Muscle layer of duodenum (tissue), 2 donors: Measurements from ENCODE around the gene ADAD1.

ENCODE experiments used
- H3K27ac ChIP-seq: one replicate; pipeline ENCODE4 v1.7.0; 2013; ENCODE audit warnings: mild to moderate bottlenecking, low read length
- H3K27me3 ChIP-seq: one replicate; pipeline ENCODE4 v1.7.0; 2013; ENCODE audit warnings: low read depth, mild to moderate bottlenecking, control low read depth, low read length
- H3K36me3 ChIP-seq, 2 donors: one replicate each; pipeline ENCODE4 v1.7.0; 2013; ENCODE audit warnings: low read length in 2 of 2, control low read depth in 1 of 2, mild to moderate bottlenecking in 1 of 2; ENCODE audit not compliant: insufficient read depth in 2 of 2, control insufficient read depth in 1 of 2
- H3K4me1 ChIP-seq, 2 donors: one replicate each; pipeline ENCODE4 v1.7.0; 2013; ENCODE audit warnings: low read length in 2 of 2, mild to moderate bottlenecking in 2 of 2, control low read depth in 1 of 2, moderate library complexity in 1 of 2; ENCODE audit not compliant: insufficient read depth in 2 of 2, control insufficient read depth in 1 of 2
- H3K4me3 ChIP-seq, 2 donors: one replicate each; pipeline ENCODE4 v1.7.0; 2013; ENCODE audit warnings: low read length in 2 of 2, low read depth in 1 of 2, mild to moderate bottlenecking in 1 of 2
- H3K9me3 ChIP-seq, 2 donors: one replicate each; pipeline ENCODE4 v1.7.0; 2013; ENCODE audit warnings: low read length in 2 of 2, control low read depth in 1 of 2, mild to moderate bottlenecking in 1 of 2; ENCODE audit not compliant: control insufficient read depth in 1 of 2
- donor health status: healthy.

Gene ADAD1

DNA sequence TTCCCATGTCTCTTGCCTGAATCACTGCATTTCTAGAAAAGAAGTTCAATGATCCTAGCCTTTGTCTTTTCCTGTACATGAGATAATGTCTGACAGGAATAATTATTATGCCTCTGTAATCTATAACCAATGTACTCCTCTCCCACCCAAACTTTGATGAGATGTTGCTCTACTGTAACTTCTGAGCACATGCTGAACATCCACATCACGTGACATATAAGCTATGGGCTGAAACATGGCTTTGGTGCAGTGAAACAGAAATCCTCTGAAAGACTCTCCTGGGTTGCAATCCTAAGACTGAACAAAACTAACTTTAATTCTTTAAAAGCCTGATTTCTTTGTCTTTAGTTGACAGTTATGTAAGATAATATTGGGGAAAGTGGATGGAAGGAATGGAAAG lies 1.5 kb upstream of the ADAD1 start:
- no peaks in the 10 kb centered on the region for H3K4me1 ChIP-seq
- H3K27ac ChIP-seq, result no peak overlapping the region
- H3K27me3 ChIP-seq, result no peaks in the 10 kb centered on the region
- H3K9me3 ChIP-seq, result peaks cover 0 to 4% of the 10 kb centered on the region in 2 donors
- H3K36me3 ChIP-seq, result no peaks in the 10 kb centered on the region
- H3K4me3 ChIP-seq, result no peak overlapping the region

- no peaks in the 10 kb centered on the region for H3K4me1 ChIP-seq
- H3K27ac ChIP-seq, result no peak overlapping the region
- peaks cover 0 to 4% of the 10 kb centered on the region in 2 donors for H3K9me3 ChIP-seq
- no peak overlapping the region for H3K4me3 ChIP-seq
- no peaks in the 10 kb centered on the region for H3K27me3 ChIP-seq
- no peaks in the 10 kb centered on the region for H3K36me3 ChIP-seq
Measured at GRCh38 chr4:122379239-122379638, 428 bp downstream of the ADAD1 start.

DNA sequence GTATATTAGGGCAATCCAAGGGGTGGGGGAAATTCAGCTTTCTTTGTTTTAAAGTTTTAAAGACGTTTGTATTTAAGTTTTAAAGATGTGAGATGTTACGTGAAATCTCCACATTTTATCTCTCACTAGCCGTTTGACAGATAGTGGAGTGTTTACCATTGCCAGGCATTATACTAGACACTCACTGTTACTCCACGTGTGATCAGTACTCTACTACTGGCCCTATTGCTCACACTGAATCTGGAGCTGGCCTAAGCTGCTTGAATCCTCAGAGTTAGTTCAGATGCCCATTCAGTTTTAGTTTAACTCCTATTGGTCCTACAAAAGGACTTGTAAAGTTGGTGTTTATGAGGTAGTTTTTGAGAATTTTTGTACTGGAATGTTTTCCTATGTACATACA lies 4.5 kb downstream of the ADAD1 start:
- H3K36me3 ChIP-seq, result no peaks in the 10 kb centered on the region
- H3K27ac ChIP-seq, result no peak overlapping the region
- H3K4me3 ChIP-seq, result no peak overlapping the region
- no peaks in the 10 kb centered on the region for H3K4me1 ChIP-seq
- peaks cover 0 to 7% of the 10 kb centered on the region in 2 donors for H3K9me3 ChIP-seq
- no peaks in the 10 kb centered on the region for H3K27me3 ChIP-seq

- Histone ChIP-seq H3K4me1 (no peaks in the 10 kb centered on the region), H3K4me3 (no peak overlapping the region), H3K9me3 (peaks cover 0 to 3% of the 10 kb centered on the region in 2 donors), H3K36me3 (no peaks in the 10 kb centered on the region), H3K27ac (no peak overlapping the region), H3K27me3 (no peaks in the 10 kb centered on the region)
Measured at GRCh38 chr4:122384245-122384644, 5.4 kb downstream of the ADAD1 start.

GRCh38 chr4:122393276-122393675 lies 14.5 kb downstream of the ADAD1 start:
- Histone ChIP-seq H3K9me3 (no peaks in the 10 kb centered on the region), H3K27me3 (no peaks in the 10 kb centered on the region), H3K4me1 (no peaks in the 10 kb centered on the region), H3K27ac (no peak overlapping the region), H3K36me3 (no peaks in the 10 kb centered on the region), H3K4me3 (no peak overlapping the region)

GRCh38 chr4:122403861-122404260 lies 25.1 kb downstream of the ADAD1 start:
- no peaks in the 10 kb centered on the region for H3K27me3 ChIP-seq
- H3K27ac ChIP-seq, result no peak overlapping the region
- H3K4me1 ChIP-seq, result no peaks in the 10 kb centered on the region
- no peaks in the 10 kb centered on the region for H3K36me3 ChIP-seq
- H3K4me3 ChIP-seq, result no peak overlapping the region
- no peaks in the 10 kb centered on the region for H3K9me3 ChIP-seq

GRCh38 chr4:122412547-122412946 lies 33.7 kb downstream of the ADAD1 start:
- no peaks in the 10 kb centered on the region for H3K36me3 ChIP-seq
- H3K4me1 ChIP-seq, result no peaks in the 10 kb centered on the region
- no peaks in the 10 kb centered on the region for H3K9me3 ChIP-seq
- H3K4me3 ChIP-seq, result no peak overlapping the region
- no peak overlapping the region for H3K27ac ChIP-seq
- no peaks in the 10 kb centered on the region for H3K27me3 ChIP-seq

DNA sequence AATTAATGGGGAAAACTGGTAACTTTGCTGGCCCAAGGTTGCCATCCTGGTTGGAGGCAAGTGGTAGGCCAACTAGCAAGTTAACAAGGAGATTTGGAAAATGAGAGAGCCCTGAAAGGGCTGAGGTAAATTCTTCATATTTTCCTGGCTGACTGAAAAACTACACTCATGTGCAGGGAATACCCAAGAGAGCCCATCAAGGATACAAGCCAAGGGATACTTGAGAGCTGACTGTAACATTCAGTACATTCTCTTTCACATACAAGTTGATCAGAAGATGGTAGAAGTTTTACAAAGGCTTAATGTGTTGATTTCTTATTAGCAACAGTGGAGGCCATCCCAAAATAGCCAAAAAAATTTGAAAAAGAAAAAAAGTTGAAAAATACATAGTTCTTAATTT lies 44.4 kb downstream of the ADAD1 start:
- no peak overlapping the region for H3K27ac ChIP-seq
- H3K4me1 ChIP-seq, result no peaks in the 10 kb centered on the region
- H3K9me3 ChIP-seq, result no peaks in the 10 kb centered on the region
- no peak overlapping the region for H3K4me3 ChIP-seq
- no peaks in the 10 kb centered on the region for H3K36me3 ChIP-seq
- no peaks in the 10 kb centered on the region for H3K27me3 ChIP-seq

DNA sequence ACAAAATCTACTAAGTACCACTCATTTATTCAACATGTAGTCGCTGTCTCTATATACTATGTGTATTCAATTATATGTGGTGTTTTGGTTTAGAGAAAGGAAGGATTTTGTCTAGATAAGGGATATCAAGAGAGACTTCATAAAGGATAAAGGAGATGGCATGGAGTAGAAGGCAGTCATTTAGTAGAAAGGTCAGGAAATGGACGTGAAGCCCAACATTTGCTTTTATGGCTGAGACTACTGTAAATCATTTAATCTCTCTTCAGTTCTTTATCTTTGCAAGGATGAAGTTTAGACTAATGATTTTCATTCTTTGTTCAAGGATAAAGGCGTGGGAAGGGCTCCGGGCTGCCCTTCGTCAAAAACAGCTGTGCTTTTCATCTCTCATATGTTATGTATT lies 52.5 kb downstream of the ADAD1 start:
- no peak overlapping the region for H3K27ac ChIP-seq
- no peaks in the 10 kb centered on the region for H3K36me3 ChIP-seq
- no peak overlapping the region for H3K4me3 ChIP-seq
- H3K9me3 ChIP-seq, result no peaks in the 10 kb centered on the region
- H3K27me3 ChIP-seq, result no peaks in the 10 kb centered on the region
- H3K4me1 ChIP-seq, result no peaks in the 10 kb centered on the region

DNA sequence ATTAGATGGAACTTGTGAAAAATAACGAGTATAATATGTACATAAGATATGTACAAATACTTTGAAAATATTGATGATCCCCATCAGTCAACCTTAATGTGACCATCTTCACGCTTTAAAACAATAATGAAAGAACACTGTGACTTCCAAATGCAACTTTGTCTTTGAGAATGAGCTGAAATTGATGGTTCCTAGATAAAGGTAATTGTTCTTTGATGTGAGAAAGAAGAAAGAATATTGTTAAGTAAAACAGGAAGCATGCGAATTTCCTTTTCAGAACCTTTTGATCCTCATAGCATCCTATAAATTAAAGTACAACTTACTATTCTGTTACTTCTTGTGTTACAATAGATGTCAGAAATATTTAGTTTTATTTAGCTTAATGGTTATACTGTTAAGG lies 55.5 kb downstream of the ADAD1 start:
- H3K27ac ChIP-seq, result no peak overlapping the region
- no peaks in the 10 kb centered on the region for H3K27me3 ChIP-seq
- H3K4me3 ChIP-seq, result no peak overlapping the region
- no peaks in the 10 kb centered on the region for H3K9me3 ChIP-seq
- H3K4me1 ChIP-seq, result no peaks in the 10 kb centered on the region
- H3K36me3 ChIP-seq, result no peaks in the 10 kb centered on the region

- H3K27me3 ChIP-seq, result no peaks in the 10 kb centered on the region
- H3K4me3 ChIP-seq, result no peak overlapping the region
- H3K36me3 ChIP-seq, result no peaks in the 10 kb centered on the region
- H3K9me3 ChIP-seq, result no peaks in the 10 kb centered on the region
- H3K4me1 ChIP-seq, result no peaks in the 10 kb centered on the region
- no peak overlapping the region for H3K27ac ChIP-seq
Measured at GRCh38 chr4:122450847-122451246, 72.0 kb downstream of the ADAD1 start.

DNA sequence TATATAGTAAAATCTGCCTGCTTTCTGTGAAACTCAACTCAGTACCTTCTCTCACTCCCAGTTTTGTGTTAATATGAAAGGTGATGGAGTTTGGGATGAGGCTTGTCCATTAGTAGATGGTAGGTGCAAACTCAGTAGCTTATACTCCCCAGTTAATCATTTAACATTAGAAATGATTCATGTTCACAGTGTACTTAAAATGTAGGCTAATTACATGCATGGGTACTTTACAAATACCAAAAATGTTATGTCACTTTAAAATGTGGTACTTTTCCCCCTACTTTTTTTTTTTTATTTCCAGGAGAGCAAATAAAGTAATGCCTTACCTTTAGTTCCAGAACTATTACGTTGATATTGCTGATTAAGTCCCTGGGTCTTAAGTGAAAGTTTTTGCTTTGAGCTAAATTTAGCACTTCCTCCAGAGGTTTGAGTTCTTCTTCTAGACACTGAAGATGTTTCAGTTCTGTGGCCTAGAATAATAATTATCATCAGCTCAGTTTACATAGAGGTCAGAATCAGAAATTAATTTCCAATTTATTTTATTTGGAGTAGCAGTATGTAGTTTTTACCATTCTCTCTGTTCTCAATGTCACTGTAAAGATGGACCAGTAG lies 74.7 kb downstream of the ADAD1 start:
- Histone ChIP-seq H3K27me3 (no peaks in the 10 kb centered on the region), H3K36me3 (no peaks in the 10 kb centered on the region), H3K4me3 (no peak overlapping the region), H3K27ac (no peak overlapping the region), H3K4me1 (no peaks in the 10 kb centered on the region), H3K9me3 (no peaks in the 10 kb centered on the region)
